CD4-positive, alpha-beta T cell treated with Interleukin-15 for 4 hours (primary cell): Measurements from ENCODE around the gene ZFR2.
"Not testable (repeated sequence)": the region's sequence is repeated elsewhere in the genome, so short reads cannot be mapped to it uniquely, and the experiment has no call there.

Source experiments
- DNase-seq: peaks from one replicate; pipeline ENCODE4 v3.0.0-alpha.2; 2020; ENCODE audit warnings: low spot score

Gene ZFR2

DNA sequence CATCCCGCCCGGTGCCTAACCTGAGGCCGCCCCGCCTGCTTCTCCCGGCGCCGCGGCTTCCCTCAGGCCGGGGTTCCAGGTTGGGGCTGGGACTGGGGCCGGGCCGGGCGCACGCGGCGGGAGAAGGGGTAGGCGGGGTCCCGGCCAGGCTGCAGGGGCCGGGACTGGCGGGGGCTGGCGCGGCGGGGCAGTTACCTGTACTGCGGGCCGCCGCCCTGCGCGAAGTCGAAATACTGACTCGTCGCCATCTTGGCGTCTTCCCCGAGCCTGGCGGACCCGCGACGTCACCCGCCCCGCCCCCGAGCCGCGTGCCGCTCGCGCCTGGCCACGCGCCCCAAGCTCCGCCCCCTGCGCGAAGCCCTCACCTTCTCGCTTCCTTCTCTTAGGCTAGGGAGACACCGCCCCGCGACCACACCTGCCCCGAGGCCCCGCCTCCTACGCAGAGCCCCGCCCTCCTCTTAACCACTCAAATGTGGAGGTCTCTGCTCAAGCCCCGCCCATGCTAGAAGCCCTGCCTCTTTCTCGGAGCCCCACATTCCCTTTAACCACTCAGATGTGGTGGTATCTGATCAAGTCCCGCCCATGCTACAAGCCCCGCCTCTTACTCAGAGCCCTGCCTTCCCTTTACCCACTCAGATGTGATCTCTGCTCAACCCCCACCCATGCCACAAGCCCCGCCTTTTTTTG is at the start of gene ZFR2:
TSS of gene ZFR2 (minus strand) at position 269 of the 687 bp plus-strand sequence. CDS start at position 248, 21 bp downstream.
- DNase-seq: no peak

DNA sequence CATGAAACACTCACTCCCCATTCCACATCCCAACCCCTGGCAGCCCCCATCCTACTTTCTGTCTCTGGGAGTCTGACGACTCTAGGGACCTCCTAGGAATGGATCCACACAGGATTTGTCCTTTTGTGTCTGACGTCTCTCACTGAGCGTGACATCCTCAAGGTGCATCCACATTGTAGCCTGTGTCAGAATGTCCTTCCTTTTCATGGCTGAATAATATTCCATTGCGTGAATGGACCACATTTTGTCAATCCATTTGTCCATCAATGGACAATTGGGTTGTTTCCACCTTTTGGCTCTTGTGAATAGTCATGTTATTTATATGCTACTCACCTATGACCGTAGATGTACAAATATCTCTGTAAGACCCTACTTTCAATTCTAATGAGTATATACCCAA is 47.2 kb upstream of the ZFR2 start:
- DNase-seq: no peak

DNA sequence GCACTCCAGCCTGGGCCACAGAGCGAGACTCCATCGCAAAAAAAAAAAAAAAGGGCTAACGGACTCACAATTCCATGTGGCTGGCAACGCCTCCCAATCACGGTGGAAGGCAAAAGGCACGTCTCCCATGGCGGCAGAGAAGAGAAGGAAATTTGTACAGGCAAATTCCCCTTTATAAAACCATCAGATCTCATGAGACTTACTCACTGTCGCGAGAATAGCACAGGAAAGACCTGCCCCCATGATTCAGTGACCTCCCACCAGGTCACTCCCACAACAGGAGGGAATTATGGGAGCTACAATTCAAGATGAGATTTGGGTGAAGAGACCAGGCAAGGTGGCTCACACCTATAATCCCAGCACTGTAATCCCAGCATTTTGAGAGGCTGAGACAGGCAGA is 45.4 kb upstream of the ZFR2 start:
- no peak for DNase-seq

DNA sequence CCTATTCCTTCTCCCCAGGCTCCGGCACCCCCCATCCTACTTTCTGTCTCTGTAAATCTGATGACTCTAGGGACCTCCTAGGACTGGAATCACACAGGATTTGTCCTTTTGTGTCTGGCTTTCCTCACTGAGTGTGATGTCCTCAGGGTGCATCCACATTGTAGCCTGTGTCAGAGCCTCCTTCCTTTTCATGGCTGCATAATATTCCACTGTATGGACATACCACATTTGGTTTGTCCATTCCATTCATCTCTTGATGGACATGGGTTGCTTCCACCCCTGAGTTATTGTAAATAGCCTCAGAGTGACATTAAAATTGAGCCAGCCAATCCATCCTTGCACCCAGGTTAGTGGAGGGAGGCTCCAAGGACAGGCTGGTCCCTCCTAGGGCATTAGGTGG is 41.3 kb upstream of the ZFR2 start:
- no peak for DNase-seq

DNA sequence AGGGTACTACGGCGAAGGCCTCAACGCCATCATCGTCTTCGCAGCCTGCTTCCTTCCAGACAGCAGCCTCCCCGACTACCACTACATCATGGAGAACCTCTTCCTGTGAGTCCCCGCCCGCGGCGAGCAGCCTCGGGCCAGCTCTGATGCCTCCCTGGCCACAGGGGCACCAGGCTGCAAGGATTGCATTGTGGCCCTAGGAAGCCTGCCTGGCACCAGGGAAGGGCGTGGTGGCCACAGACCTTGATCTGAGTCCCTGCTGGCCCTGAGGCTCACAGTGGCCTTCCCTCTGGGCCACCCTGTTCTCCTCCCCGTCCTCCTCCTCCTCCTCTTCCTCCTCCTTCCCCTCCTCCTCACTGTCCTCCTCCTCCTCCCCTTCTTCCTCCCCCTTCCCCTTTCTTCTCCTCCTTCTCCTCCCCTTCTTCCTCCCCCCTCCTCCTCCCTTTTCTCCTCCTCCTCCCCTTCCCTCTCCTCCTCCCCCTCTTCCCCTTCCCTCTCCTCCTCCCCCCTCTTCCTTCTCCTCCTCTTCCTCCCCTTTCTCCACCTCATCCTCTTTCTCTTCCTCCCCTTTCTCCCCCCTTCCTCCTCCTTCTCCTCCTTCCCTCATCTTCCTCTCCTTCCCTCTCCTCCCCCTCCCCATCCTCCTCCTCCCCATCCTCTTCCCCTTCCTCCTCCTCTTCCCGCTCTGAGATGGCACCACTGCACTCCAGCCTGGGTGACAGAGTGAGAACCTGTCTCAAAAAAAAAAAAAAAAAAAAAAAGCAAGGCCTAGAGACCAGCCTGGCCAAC is 39.6 kb upstream of the ZFR2 start:
- no peak for DNase-seq

DNA sequence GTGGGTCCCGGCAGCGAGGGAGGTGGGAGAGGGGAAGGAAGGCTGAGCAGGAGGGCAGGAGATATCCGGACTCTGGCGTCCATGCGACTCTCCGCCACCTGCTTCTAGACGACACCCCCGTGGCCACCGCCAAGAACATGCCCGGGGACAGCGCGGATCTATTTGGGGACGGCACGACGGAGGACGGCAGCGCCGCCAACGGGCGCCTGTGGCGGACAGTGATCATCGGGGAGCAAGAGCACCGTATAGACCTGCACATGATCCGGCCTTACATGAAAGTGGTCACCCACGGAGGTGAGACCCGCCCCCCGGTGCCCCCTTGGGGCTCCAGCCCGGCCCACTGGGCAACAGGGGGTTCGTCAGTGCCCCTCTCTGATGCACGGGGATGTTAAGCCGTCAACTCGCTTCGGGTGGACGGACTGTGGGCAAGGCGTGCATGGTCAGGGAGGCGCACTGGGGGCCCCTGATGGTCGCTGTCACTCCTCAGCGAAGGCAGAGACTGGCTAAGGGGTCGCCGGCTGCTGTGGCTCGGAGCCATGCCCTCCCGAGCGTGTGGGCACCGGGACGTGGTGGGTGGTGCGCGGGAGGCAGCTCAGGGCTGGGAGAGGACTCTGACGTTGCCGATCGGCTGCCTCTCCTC is 38.9 kb upstream of the ZFR2 start:
- DNase-seq: no peak

DNA sequence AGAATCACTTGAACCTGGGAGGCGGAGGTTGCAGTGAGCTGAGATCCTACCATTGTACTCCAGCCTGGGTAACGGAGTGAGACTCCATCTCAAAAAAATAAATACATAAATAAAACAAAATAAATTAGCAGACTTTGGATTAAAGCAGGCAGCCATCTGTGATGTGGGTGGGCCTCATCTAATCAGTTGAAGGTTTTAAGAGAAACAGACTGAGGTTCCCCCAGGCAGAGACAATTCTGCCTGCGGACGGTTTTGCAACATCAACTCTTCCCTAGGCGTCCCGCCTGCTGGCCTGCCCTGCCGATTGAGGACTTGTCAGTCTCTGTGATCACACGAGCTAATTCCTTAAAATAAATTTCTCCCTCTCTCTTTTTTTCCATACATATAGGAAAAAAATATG is 35.4 kb upstream of the ZFR2 start:
- DNase-seq: no peak

DNA sequence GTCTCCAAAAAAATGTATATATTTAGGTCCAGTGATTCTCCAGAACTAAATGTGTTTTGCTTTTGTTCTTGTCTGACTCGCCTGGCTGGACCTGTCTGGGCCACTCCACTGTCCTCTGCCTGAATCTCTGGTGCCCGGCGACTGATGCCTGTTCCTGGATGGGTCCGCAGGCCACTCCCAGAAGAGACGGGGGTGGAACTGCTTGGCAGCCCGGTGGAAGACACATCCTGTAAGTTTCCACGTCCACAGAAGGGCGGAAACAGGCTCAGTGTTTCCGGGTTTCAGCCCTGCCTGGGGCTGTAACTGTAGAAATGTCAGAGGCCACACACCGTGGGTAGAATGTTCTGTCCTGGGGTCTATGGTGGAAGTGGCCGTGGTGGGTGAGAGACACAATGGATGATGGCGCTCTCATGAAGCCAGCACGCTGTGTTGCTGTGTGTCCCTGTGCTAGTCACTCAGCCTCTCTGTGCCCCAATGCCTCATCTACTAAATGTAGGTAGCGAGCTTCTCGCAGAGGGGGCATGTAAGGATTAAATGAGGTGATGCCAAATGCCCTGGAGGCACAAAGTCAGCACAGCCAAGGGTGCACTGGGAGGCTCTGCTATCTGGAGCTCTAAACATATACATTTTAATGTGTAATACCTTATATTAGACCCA is 33.6 kb upstream of the ZFR2 start:
- DNase-seq: no peak

DNA sequence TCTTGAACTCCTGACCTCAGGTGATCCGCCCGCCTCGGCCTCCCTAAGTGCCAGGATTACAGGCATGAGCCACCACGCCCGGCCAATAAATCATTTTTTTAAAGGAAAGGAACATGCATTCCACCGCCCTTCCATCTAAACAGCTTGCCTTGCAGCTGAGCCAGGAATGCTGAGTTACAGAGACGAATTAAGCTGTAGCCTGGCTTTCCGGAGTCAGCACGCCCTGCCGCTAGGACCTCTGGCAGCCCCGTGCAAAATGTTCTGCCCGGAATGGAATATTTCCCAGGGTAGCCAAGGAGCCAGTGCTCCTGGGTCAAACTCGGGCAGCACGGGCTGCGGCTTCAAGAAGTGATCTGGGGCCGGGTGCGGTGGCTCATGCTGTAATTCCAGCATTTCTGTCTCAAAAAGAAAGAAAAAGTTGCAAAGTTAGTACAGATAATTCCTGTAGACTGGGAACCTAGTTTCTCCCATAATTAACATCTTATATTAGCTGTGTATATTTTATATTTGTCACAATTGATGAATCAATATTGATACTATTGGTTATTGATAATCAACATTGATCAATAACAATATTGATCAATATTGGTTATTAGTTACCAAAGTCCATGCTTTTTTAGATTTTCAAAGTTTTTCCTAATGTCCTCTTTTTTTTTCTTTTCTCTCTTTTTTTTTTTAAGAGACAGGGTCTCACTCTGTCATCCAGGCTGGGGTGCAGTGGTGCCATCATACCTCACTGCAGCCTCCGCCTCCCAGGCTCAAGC is 30.9 kb upstream of the ZFR2 start:
- DNase-seq: no peak

DNA sequence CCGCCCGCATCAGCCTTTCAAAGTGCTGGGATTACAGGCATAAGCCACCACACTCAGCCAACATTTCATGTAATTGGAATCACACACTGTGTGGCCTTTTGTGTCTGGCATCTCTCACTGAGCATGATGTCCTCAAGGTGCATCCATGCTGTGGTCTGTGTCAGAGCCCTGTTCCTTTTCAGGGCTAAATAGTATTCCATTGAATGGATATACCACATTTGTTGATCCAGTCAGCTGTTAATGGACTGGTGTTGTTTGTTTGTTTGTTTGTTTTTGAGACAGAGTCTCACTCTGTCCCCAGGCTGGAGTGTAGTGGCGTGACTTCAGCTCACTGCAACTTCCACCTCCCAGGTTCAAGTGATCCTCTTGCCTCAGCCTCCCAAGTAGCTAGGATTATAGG is 29.6 kb upstream of the ZFR2 start:
- no peak for DNase-seq

DNA sequence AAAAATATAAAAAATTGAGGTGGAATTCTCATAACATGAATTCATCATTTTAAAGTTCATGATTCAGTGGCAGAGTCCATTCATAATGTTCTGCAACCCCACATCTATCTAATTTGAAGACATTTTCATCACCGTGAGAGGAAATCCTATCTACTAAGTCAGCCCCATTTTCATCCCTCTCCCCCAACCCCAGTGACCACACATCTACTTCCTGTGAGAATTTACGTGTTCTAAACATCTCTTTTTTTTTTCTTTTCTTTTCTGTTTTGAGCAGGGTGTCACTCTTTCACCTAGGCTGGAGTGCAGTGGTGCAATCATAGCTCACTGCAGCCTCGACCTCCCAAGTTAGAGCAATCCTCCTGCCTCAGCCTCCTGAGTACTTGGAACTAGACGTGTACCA is 29.1 kb upstream of the ZFR2 start:
- DNase-seq: no peak

DNA sequence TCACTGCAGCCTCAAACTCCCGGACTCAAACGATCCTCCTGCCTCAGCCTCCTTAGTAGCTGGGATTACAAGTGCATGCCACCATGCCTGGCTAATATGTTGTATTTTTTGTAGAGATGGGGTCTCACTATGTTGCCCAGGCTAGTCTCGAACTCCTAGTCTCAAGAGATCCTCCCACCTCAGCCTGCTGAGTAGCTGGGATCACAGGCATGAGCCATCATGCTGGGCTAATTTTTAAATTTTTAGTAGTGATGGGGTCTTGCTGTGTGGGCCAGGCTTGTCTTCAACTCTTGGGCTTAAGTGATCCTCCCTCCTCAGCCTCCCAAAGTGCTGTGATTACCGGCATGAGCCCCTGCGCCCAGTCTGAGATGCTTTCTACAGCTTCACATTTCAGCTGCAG is 26.9 kb upstream of the ZFR2 start:
- DNase-seq: no peak

DNA sequence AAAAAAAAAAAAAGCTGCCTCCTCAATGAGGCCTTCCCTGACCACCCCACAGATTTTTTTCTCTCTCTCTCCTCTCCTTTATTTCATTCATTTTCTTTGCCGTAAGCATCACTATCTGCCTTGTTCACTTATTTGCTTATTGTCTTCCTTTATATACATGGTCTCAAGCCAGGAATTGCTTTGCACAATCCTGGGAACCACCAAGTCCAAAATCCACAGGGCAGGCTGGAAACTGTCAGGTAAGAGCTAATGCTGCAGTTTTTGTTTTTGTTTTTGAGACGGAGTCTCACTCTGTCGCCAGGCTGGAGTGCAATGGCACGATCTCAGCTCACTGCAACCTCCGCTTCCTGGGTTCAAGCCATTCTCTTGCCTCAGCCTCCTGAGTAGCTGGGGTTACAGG is 26.1 kb upstream of the ZFR2 start:
- not testable (repeated sequence) for DNase-seq

DNA sequence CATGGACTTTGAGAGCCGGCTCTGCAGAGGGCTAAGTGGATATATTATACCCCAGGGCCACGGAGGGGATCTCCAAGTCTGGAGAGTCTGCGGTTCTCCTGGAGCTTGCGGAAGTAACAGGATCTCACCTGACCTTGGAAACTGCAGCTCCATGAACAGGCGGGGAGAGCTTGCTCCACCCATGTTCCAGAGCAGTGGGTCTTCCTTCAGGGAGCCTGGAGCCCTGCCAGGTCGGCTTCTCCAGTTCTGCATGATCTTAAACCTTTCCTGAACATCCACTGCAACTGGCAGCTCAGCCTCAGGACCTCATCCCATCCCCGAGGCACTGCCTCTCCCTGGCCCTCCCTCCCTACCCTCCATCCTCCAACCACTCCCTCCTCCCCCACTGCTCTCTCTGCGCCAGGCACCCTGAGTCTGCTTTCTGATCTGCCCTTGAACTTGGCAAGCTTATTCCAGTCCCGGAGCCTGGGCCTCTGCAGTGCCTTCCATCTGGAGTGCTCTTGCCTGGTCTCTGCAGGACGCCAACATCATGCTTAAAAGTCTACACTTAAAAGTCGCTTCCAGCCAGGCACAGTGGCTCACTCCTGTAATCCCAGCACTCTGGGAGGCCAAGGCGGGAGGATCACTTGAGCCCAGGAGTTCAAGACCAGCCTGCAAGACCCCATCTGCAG is 24.8 kb upstream of the ZFR2 start:
- DNase-seq: no peak

DNA sequence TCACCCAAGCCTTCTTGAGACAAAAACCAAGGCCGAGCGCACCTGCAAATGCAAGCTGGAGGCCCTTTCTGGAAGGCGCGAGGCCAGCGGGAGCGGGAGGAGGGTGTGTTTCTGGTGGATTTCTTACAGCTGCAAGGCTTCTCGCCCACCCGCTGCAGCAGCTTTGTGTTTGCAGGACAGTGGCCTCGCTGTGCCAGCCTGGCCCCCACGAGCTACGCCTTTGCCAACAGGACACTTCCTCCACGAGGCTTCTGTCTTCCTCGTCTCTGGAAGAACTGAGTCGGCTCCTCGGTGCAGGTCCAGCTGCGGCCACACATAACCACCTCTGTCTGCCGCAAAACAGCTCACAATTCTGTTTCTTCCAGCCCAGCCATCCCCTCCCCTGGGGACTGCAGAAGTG is 21.8 kb upstream of the ZFR2 start:
- DNase-seq: no peak

DNA sequence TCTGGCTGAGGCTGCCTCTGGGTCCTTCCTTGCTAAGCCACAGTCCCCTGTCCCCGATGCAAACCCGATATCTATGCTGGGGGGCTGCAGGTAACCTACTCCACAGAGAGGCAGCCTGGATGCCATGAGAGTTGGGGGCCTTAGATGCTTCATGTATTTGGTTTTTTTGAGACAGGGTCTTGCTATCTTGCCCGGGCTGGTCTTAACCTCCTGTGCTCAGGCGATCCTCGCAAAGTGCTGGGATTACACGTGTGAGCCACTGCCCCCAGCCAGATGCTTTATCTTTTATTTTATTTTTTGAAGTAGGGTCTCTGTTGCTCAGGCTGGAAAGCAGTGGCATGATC is 13.2 kb upstream of the ZFR2 start:
- DNase-seq: no peak

DNA sequence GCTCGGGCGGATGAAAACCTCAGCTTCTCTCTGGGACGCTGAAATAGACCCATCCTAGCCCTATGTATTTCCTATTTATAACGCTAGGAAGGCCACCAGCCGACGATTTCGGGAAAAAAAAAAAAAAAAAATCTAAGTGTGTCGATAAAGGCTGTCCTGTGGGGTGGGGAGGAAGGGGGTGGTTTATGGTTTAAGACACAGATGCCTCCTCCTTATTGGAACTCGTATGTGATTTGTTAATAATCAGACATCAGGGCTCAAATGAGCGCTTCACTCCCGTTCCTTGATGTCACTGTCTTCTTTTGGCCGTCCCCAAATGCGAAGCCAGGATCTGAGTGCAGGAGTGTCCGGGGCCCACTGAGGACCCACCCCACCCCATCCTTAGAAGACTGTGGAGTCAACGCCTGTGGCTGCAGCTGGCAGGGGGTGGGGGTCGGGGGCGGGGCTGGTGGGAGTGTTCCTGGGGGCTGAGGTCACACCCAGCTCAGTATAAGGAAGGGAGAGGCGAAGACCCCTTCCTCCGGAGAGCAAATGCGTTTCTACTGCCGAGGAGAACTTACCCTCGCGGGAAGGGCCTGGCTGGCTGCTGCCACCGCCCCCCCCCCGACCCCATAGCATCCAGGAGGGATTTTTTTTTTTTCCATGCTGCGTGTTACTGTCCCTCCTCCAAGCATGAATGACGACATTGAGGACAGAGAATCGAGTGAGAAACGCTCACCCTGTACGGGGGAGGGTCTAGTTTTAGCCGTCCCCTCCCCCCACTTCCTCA is 12.6 kb upstream of the ZFR2 start:
- DNase-seq: no peak

DNA sequence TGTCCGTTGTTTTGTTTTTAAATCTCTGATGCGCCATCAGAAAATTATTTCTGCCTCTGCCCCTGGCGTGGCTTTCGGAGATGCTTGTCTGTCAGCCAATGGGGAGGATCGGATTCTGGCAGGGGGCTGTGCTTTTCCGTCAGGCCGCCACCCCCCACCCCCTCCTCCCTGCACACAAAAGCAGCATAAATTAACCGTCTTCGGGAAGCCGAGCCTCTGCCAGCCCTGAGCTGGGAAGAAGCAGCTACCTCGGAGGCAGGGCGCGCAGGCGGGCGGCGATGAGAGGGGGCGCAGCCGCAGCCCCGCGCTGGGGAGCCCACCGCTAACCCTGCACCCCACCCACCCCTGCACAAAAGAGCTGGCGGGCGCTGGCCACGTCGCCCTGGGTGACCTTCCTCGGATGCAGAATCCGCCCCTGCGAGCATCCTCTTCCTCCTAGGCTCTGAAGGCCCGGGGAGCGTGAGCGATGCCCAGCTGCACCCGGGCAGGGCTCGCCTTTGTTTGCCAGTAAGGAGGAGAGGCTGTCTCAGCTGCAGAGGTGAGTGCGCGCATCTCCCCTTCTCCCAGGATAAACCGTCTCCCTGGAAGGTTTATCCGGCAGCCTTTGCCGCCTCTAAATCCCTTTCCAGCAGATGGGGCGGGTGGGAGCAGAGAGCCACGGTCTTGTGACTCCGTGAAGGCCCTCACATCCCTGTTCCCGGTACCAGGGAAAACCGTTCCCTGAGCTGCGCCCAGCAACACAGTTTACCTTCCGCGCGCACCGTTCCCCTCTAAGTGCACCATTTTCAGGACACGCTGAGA is 11.8 kb upstream of the ZFR2 start, which contains the start of gene ATCAY:
TSS of gene ATCAY (plus strand) at position 215 of the 801 bp plus-strand sequence. CDS start 5,083 bp downstream, outside the sequence.
- no peak for DNase-seq

DNA sequence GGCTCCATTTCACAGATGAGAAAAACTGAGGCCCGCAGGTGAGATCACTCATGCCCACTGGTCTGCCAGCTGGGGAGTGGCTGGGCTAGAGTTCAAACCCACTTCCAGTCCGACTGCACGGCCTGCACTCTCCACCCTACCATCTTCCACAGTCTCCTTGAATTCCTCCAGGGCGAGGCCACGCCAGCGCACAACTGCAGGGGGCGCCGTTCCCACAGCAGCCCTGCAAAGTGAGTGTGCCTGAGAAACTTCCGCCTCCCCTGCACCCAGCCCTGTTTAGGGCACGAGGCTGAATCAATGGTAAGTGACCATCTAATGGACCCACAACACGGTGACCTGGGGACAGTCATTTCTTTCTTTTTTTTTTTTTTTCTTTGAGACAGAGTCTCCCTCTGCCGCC is 10.8 kb upstream of the ZFR2 start:
- DNase-seq: no peak

DNA sequence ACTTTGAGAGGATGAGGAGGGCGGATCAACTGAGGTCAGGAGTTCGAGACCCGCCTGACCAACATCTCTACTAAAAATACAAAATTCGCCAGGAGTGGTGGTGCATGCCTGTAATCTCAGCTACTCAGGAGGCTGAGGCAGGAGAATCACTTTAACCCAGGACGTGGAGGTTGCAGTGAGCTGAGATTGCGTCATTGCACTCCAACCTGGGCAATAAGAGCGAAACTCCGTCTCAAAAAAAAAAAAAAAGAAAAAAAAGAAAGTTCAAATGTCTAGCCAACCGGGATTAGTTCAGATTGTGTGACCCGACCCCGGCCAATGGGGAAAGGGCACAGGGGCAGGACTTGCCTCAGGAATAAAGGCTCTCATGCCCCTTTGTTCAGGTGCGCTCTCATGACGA is 5.9 kb upstream of the ZFR2 start:
- DNase-seq: not testable (repeated sequence)
